Caco-2 (cell line): ENCODE data around the gene DAPL1. TPM values are rescaled to one million over a fixed set of nuclear protein-coding genes. Genes with fewer than 3 reads are reported as not detected.

Experiments used
- BruUV-seq: library from RNA; stranded (reverse); fragments of 400-500 nt; replicated peaks from 2 replicates; lab custom pipeline; 2021; lab: Mats Ljungman, UMichigan
- CTCF ChIA-PET: fragments of 300-600 bp; sonication (Branson Sonifier 250); formaldehyde crosslinking; loops from one replicate; lab custom pipeline; 2022; ENCODE audit warnings: antibody characterized with exemption; lab: Charles Lee
- POLR2A ChIA-PET: fragments of 300-600 bp; sonication (Branson Sonifier 250); formaldehyde crosslinking; loops from one replicate; lab custom pipeline; 2022; ENCODE audit warnings: antibody characterized with exemption; lab: Charles Lee
- DNase-seq, 2 experiments: peaks; one replicate each; pipeline versions ENCODE4 v3.0.0 to v3.0.0-alpha.2; 2020 to 2022
- H3K27me3 ChIP-seq: replicated peaks from 2 replicates; pipeline ENCODE4 v1.6.0; 2011; ENCODE audit warnings: low read length; ENCODE audit not compliant: control insufficient read depth, insufficient read depth
- H3K36me3 ChIP-seq: 2 replicates; pipeline ENCODE4 v1.5.1; 2011; ENCODE audit warnings: low read length; ENCODE audit not compliant: control insufficient read depth, insufficient read depth
- H3K4me1 ChIP-seq: fragments of 250-450 bp; sonication (Bioruptor Pico); 2 replicates; pipeline ENCODE4 v1.5.1; 2020; ENCODE audit warnings: mild to moderate bottlenecking
- H3K4me3 ChIP-seq: 2 replicates; pipeline ENCODE4 v1.5.1; 2011; ENCODE audit warnings: low read depth, mild to moderate bottlenecking, control low read depth, low read length
- H3K9me3 ChIP-seq: fragments of 250-450 bp; sonication (Bioruptor Pico); 2 replicates; pipeline ENCODE4 v1.5.1; 2020; ENCODE audit warnings: mild to moderate bottlenecking, moderate library complexity
- H3K27ac Mint-ChIP-seq: one replicate; pipeline ENCODE4 v1.8.0; 2022; ENCODE audit warnings: mixed read lengths; ENCODE audit not compliant: unreplicated experiment
- H3K27me3 Mint-ChIP-seq: one replicate; pipeline ENCODE4 v1.8.0; 2022; ENCODE audit warnings: mixed read lengths; ENCODE audit not compliant: insufficient read depth, unreplicated experiment
- H3K36me3 Mint-ChIP-seq: one replicate; pipeline ENCODE4 v1.8.0; 2022; ENCODE audit warnings: mild to moderate bottlenecking, mixed read lengths; ENCODE audit not compliant: insufficient read depth, unreplicated experiment
- H3K4me1 Mint-ChIP-seq: one replicate; pipeline ENCODE4 v1.8.0; 2022; ENCODE audit warnings: low read depth, mixed read lengths; ENCODE audit not compliant: unreplicated experiment
- H3K4me3 Mint-ChIP-seq: one replicate; pipeline ENCODE4 v1.8.0; 2022; ENCODE audit warnings: mild to moderate bottlenecking, moderate library complexity, mixed read lengths; ENCODE audit not compliant: unreplicated experiment
- H3K9me3 Mint-ChIP-seq: one replicate; pipeline ENCODE4 v1.8.0; 2022; ENCODE audit warnings: mixed read lengths; ENCODE audit not compliant: unreplicated experiment
- CTCF ChIP-seq, 2 experiments: fragments of 200-600 bp in 1 of 2; IDR thresholded peaks; 1 replicate in 1 of 2; 2 replicates in 1 of 2; pipeline versions ENCODE4 v1.5.1 to v1.8.0; 2011 to 2022; ENCODE audit warnings: antibody characterized with exemption in 1 of 2, control low read depth in 1 of 2, inconsistent platforms in 1 of 2, low read depth in 1 of 2, low read length in 1 of 2, mild to moderate bottlenecking in 1 of 2, moderate library complexity in 1 of 2; ENCODE audit not compliant: insufficient read depth in 1 of 2, severe bottlenecking in 1 of 2, unreplicated experiment in 1 of 2
- intact Hi-C: fragments of 100-400 bp; cut with micrococcal nuclease; formaldehyde crosslinking; loops from one replicate; pipeline ENCODE4 v1.10.0; 2022; ENCODE audit not compliant: unreplicated experiment
- total RNA-seq: library from RNA; stranded (reverse); gene quantifications from 2 replicates; pipeline ENCODE4 v1.2.3, GENCODE V29; 2022

The DAPL1 gene
- total RNA-seq, 1 experiment from 2014 or later, result not detected

DNA sequence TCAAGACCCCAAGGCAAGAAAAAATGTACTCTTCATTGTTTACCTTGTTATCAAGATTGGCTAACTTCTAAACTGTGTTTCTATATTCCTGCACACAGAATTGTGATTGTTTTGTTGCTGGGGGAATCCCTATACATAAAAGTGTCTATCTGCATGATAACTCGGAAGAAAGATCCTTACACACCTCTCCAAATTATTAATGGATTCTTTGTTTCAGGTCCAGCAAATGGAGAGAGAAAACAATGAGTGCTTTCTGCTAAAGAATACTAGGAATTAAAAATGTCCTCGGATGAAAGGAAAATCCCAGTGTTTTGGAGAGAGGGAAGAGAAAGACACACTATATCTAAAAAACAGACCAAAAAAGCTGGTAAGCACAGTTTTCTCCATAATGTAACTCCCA is 6.2 kb upstream of the DAPL1 start:
- Mint-ChIP-seq H3K9me3 (no peaks in the 10 kb centered on the region), H3K4me3 (no peak overlapping the region), H3K27me3 (no peaks in the 10 kb centered on the region), H3K36me3 (no peaks in the 10 kb centered on the region), H3K27ac (no peak overlapping the region), H3K4me1 (no peaks in the 10 kb centered on the region)
- Histone ChIP-seq H3K4me3 (no peak overlapping the region), H3K36me3 (no peaks in the 10 kb centered on the region), H3K9me3 (no peaks in the 10 kb centered on the region), H3K4me1 (no peaks in the 10 kb centered on the region), H3K27me3 (no peaks in the 10 kb centered on the region)
- CTCF ChIA-PET, result no interaction called here
- intact Hi-C loops, result no loop called here
- BruUV-seq, result no TSS peak
- POLR2A ChIA-PET, result no interaction called here
- DNase-seq, result no peak
- no peak for TF ChIP-seq CTCF (IDR thresholded peaks at IDR 0.05; ENCODE audit: insufficient read depth in 1 of 2, low read depth in 1 of 2, low read length in 1 of 2, severe bottlenecking in 1 of 2, unreplicated experiment in 1 of 2)

DNA sequence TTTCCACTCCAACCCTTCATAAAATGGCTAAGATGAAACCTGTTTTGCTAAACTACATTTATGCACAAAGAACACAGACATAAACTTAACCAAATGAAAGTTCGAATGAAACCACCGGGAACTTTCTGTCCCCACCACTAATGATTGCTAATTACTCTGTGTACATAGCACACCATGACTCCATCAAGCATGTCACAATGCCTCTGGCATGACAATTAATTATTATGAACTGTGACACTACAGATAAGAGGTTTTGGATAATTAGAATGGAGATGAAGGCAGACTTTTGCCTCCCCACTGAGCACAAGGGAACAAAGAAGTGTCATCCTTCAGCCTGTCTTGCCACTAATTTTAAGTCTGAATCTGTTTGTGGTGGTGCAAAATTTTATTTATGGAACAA is 1.5 kb downstream of the DAPL1 start:
- no peak for TF ChIP-seq CTCF (IDR thresholded peaks at IDR 0.05; ENCODE audit: insufficient read depth in 1 of 2, low read depth in 1 of 2, low read length in 1 of 2, severe bottlenecking in 1 of 2, unreplicated experiment in 1 of 2)
- no peak overlapping the region for H3K27ac Mint-ChIP-seq
- no peaks in the 10 kb centered on the region for H3K4me1 Mint-ChIP-seq
- H3K36me3 ChIP-seq, result no peaks in the 10 kb centered on the region
- no TSS peak for BruUV-seq
- H3K9me3 Mint-ChIP-seq, result no peaks in the 10 kb centered on the region
- H3K27me3 Mint-ChIP-seq, result no peaks in the 10 kb centered on the region
- no peaks in the 10 kb centered on the region for H3K27me3 ChIP-seq
- H3K4me3 Mint-ChIP-seq, result no peak overlapping the region
- no peaks in the 10 kb centered on the region for H3K4me1 ChIP-seq
- intact Hi-C loops, result no loop called here
- H3K4me3 ChIP-seq, result no peak overlapping the region
- no peaks in the 10 kb centered on the region for H3K9me3 ChIP-seq
- DNase-seq, result no peak
- ChIA-PET POLR2A (no interaction called here), CTCF (no interaction called here)
- no peaks in the 10 kb centered on the region for H3K36me3 Mint-ChIP-seq

GRCh38 chr2:158797963-158798700 is 3.0 kb downstream of the DAPL1 start:
- H3K9me3 ChIP-seq, result no peaks in the 10 kb centered on the region
- H3K4me3 Mint-ChIP-seq, result no peak overlapping the region

More at GRCh38 chr2:158797963-158798700, 3.0 kb downstream of the DAPL1 start:
- Histone ChIP-seq H3K4me1 (peaks cover 8% of the 10 kb centered on the region), H3K4me3 (no peak overlapping the region), H3K27me3 (no peaks in the 10 kb centered on the region), H3K36me3 (no peaks in the 10 kb centered on the region)
- DNase-seq, result no peak
- TF ChIP-seq CTCF (IDR thresholded peaks at IDR 0.05; ENCODE audit: insufficient read depth in 1 of 2, low read depth in 1 of 2, low read length in 1 of 2, severe bottlenecking in 1 of 2, unreplicated experiment in 1 of 2), result no peak
- Mint-ChIP-seq H3K36me3 (no peaks in the 10 kb centered on the region), H3K9me3 (no peaks in the 10 kb centered on the region), H3K27ac (no peak overlapping the region), H3K4me1 (peaks cover 7% of the 10 kb centered on the region), H3K27me3 (no peaks in the 10 kb centered on the region)
- ChIA-PET CTCF (no interaction called here), POLR2A (interaction anchor here (0.5 kb wide), 1 partner anchor 45 kb away, joined by 5 read pairs; no protein-coding TSS in a partner anchor)
- intact Hi-C loops, result no loop called here
- BruUV-seq, result no TSS peak
